Effector CD4-positive, alpha-beta T cell (primary cell): ENCODE measurements around the gene MACROD1.
"Not testable (repeated sequence)": the region's sequence is repeated elsewhere in the genome, so short reads cannot be mapped to it uniquely, and the experiment has no call there.

Experiments used
- DNase-seq: peaks from one replicate; pipeline ENCODE4 v3.0.0-alpha.2; 2020

The MACROD1 gene

GRCh38 chr11:64052938-64053622 lies 112.8 kb downstream of the MACROD1 start:
- no peak for DNase-seq

GRCh38 chr11:64052436-64052835 lies 113.5 kb downstream of the MACROD1 start:
- DNase-seq: no peak

DNA sequence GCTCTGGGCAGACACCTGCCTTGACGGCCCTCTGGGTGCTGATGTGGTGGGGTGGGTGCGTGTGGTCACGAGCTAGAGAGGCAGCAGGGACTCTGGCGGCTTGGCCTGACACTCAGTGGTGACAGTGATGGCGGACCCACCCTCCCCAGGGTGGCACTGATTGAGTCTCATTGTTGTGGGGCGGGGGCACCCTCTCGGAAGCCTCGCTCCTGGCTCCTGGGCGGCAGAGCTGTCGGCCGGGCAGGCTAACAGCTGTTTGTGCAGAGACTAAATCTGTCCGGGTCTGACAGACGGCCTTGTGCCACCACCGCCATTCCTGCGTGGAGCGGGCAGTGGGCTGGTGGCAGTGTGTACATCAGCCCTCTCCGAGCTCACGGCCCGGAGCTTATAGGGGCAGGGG lies 114.6 kb downstream of the MACROD1 start:
- DNase-seq: no peak

DNA sequence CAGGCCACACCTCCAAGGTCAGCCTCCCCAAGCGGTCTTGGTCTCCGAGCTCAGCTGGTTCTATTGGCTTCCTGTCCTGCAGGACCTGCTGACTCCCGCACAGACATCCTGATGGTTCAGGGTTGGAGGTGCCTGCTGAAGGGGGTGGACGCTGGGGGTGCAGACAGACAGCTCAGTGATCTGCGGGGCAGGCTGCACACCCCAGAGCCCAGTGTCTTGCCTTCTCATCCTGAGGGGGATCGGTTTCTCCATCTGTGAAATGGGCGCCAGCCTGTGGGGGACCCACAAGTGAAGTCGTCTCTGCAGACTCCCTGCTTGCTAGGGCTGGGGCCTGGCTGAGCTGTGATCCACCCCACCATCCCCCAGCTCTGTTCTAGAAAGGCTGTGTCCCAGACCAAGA lies 116.4 kb downstream of the MACROD1 start:
- DNase-seq: no peak

- DNase-seq: no peak
Observed at GRCh38 chr11:64048042-64048854, 117.7 kb downstream of the MACROD1 start.

- not testable (repeated sequence) for DNase-seq
Observed at GRCh38 chr11:64047373-64047772, 118.5 kb downstream of the MACROD1 start.

- no peak for DNase-seq
Observed at GRCh38 chr11:64045700-64046099, 120.2 kb downstream of the MACROD1 start.

- no peak for DNase-seq
Observed at GRCh38 chr11:64044730-64045393, 121.1 kb downstream of the MACROD1 start.

DNA sequence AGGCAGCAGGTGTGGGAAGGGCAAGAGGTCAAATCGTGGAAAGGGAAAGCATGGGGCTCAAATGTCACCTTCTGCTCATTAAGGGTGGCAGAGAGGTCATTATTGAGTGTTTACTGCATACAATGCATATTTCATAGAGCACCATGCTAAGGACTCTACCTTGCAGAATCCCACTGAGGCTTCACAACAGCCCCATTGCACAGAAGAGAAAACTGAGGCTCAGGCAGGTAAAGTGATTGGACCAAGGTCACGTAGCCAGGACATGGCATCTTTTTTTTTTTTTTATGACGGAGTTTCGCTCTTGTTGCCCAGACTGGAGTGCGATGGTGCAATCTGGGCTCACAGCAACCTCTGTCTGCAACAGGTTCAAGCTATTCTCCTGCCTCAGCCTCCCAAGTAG lies 122.4 kb downstream of the MACROD1 start:
- no peak for DNase-seq

GRCh38 chr11:64042301-64042700 lies 123.6 kb downstream of the MACROD1 start:
- DNase-seq: no peak

DNA sequence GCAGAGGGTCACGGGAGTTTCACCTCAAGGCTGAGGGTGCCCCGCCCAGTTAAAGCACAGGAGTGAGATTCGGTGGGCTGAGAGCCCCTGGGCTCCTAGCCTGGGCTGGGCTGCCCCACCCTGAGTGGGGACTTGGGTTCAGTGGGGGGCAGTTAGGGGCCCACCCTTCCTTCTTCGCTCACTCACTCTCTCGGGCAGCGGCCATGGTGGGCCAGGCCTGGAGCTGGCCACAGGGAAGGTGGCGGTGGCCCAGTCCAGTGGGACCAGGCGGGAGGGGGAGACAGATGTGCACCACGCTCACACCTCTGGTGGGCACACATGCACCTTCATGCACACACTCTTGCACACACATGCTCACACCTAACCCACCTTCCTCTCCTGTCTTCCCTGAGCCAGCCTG lies 124.1 kb downstream of the MACROD1 start:
- DNase-seq: no peak

- no peak for DNase-seq
Observed at GRCh38 chr11:64040684-64041322, 125.1 kb downstream of the MACROD1 start.

- DNase-seq: no peak
Observed at GRCh38 chr11:64039012-64039665, 126.8 kb downstream of the MACROD1 start.

DNA sequence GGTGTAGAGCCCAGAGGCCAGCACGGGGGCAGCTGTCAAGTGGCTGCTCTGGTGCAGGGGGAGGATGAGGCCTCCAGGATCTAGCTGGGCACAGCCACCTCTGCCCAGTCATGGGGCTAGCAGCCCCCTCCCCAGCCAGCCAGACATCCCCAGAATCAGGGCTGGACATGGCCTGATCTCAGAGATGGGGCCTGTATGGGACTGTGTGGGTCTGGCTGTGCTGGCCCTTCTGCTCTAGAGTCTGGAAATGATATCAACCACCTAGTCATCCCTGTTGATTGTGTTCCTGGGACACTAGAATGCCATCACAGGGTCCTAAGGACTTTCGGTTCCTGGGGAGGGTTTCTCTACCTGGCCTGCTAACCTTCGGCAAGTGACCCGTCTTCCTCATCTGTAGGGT lies 127.4 kb downstream of the MACROD1 start:
- no peak for DNase-seq

GRCh38 chr11:64037027-64037634 lies 128.8 kb downstream of the MACROD1 start:
- DNase-seq: no peak

- no peak for DNase-seq
Observed at GRCh38 chr11:64036087-64037026, 129.6 kb downstream of the MACROD1 start.

- no peak for DNase-seq
Observed at GRCh38 chr11:64035576-64035975, 130.3 kb downstream of the MACROD1 start, which contains the start of gene FLRT1. Gene FLRT1 (plus strand): TSS chr11:64035931. CDS start chr11:64116268, 80,337 bp downstream.

GRCh38 chr11:64035081-64035524 lies 130.8 kb downstream of the MACROD1 start:
- no peak for DNase-seq

DNA sequence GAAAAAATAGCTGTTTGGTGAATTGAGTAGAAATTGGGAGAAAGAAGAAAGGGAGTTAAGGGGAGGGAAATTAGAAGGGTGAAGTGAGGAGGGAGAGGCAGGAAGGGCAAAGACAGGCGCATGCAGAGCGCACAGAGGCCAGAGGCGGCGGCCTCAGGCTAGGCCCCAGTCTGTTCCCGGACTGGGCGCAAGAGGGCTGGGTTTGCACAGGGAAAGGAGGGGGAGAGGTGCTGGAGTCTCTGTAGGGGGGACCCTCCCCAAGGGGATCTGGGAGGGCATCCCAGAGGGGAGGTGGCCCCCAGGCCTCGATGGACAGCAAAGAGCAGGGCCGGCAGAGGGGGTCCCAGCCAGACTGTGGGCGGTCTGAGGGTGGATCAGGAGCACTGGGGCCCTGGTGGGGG lies 131.5 kb downstream of the MACROD1 start:
- DNase-seq: no peak

DNA sequence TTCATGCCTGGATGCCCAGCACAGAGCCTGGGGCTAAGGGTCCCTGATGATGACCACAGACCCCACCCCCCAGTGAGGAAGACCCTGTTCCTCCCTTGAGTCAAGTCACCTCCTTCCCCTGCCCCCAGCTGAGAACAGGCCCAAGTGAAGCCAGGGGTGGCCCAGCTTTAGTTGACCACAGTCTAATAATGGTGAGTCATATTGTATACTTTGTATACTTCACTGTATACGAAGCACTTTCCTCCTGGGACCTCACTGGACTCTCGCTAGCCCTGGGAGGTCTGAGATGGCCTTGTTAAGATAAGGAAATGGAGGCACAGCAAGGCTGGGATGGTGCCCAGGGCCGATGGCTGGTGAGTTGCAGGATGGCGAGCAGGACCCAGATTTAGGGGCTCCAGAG lies 133.9 kb downstream of the MACROD1 start:
- DNase-seq: no peak

DNA sequence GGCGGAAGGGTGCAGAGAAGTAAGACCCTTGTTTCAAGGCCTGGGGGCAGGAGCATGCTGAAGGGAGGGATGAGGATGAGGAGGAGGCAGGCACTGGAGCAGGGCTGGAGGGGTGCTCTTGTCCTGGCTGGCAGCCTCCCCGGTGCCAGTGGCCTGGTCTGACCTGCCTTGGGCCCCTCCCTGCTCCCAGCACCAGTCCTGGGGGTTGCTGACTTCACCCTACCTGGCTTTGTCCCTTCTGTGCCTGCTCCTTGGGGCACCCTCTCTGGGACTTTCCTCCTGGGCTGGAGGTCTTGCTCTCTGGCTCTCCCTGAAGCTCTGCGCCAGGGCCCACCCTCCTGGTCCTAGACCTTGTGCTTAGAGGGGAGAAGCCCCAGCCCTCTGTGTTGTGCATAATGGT lies 134.9 kb downstream of the MACROD1 start:
- DNase-seq: no peak
